GM19468 (cell line): ENCODE measurements around the gene SPOCK1.
"Not testable (repeated sequence)": the region's sequence is repeated elsewhere in the genome, so short reads cannot be mapped to it uniquely, and the experiment has no call there.

ENCODE experiments used
- ATAC-seq: cut with Tn5 transposase; IDR thresholded peaks from one replicate; pipeline ENCODE4 v1.9.1; 2021; ENCODE audit warnings: mild to moderate bottlenecking, moderate library complexity, moderate number of reproducible peaks; ENCODE audit not compliant: unreplicated experiment; ENCODE audit errors: extremely low read depth

Gene SPOCK1

DNA sequence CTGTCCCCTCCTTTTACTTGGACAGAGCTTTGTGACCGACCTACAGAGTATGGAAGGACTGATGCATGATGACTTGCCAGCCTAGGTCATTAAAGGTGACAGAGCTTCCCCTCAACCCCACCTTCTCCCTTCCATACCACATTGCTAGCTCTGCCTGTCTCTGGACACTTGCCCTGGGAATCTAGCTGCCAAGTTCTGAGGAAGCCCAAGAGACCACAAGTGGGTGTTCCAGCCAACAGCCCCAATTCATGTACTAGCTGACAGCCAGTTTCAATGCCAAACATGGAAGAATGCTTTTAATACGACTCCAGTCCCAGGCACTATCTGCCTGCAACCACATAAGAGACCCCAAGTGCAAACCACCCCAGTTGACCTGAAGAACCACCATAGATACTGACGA lies 477.1 kb downstream of the SPOCK1 start:
- ATAC-seq, result no peak

DNA sequence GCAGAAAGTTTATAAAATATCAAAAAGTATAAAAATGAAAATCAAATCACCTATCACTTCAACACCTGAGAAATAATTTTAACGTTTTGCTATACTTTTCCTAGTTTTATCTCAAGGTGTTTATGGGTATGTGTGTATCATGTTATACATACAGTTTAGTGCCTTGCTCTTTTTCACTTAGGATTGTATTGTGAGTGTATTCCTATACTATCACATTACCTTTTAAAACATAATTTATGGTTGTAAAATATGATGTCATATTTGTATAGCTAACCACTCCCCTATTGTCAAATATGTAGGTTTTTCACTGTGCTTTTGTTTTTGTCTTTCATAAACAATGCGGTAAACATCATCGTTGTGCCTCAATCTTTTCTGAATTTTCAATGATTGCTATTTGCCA lies 479.9 kb downstream of the SPOCK1 start:
- no peak for ATAC-seq

DNA sequence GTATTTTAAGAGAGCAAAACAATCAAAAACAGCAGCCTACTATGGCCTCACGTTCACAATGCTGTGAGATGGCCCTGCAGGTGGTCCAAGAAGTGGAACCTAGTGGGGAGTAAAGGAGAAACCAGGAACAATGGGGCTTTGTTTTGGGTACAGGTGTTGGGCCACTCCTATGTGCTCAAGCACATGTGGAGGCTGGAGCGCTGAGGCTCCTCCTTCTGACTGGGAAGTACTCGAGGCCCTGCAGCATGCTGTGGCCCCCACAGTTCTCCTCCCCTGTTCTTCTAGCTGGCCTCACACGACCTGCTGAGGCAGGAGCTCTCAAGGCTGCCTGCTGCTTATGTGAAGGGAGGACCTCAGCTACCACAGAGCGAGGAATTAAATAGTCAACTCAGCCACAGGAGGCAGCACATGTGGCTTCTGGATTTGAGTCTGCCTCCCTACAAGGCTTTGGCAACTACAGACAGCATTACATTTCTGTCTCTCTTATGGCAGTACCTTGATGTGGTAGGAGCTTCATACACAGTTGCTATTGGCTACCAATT lies 482.3 kb downstream of the SPOCK1 start:
- no peak for ATAC-seq

- ATAC-seq, result no peak
Measured at GRCh38 chr5:137015540-137016116, 483.5 kb downstream of the SPOCK1 start.

DNA sequence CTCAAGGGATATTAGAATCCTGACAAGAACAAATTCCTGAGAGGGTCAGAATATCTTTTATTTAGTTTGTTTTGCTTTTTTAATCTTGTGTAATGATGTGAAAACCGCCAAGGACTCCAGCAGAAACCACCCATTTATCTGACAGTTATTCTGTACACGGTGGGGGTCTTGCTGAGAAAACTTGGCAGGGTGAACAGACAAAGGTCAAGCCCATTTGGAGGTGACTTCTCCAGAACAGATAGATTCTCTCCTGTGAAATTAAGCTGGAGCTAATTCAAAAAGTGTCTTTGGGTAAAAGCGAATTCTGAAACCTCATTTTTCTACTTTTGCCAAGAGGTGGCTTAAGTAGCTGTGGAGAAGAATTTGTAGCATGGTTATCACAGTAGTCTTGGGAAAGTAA lies 484.4 kb downstream of the SPOCK1 start:
- no peak for ATAC-seq

GRCh38 chr5:137010226-137010625 lies 488.9 kb downstream of the SPOCK1 start:
- ATAC-seq, result no peak

DNA sequence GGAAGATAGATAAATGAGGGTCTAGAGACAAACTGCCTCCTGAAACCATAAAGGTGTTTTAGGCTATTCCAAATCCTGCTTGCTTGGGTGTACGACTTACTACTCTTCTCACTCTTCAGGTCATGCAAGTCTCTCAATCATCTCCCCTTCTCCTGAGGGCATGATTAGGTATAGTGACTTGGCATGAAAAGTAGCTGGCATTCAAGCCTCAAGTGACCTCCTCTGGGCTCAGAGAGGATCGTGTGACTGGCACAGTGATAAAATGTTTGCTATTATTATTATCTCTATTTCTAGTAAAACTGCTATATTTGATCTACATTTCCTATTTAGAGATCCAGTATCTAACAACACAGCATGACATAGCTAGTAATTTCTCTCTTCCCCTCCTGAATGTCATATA lies 494.8 kb downstream of the SPOCK1 start:
- ATAC-seq, result no peak

GRCh38 chr5:137001026-137001569 lies 498.0 kb downstream of the SPOCK1 start:
- ATAC-seq, result no peak

DNA sequence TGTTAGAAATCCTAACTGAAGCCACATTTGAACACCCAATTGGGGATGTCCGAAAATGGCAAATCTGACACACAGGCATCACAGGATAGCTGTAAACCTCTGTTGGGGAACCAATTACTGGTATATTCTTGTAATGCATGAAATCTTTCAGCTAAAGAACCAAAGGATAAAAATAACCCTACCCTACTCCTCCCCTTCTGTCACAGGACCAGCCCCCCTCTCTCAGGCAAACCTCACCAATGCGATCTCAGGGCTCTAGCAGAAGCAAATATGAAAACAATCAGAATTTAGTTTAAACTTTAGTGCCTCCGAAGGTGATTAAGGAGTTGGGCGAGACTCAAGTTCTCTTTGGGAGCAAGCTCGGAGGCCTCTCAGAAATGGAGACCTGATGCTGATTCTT lies 499.3 kb downstream of the SPOCK1 start:
- ATAC-seq, result no peak

DNA sequence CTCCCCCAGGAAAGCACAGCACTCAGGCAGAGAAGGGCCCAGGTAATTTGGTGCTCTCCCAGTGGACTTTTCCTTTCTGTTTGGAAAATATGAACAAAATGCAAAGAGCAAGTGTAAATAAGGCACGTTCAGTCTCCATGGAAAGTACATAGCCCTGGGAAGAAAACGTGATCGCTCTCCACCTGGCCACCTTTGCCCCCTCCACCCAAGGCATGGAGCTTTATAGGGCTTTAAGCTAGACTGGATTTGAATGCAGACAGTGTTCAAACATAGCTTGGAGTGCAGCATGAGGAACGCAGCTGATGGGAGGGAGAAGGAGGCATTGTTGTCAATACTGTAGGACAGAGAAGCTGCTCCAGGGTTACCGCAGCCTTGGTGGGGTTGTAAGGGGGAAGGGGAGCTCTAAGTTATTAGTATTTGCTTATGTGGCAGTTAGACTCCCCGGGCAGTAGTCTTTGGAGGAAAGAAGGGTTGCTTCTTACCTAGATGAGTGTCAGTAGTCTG lies 500.2 kb downstream of the SPOCK1 start:
- ATAC-seq, result no peak

GRCh38 chr5:136994154-136994553 lies 505.0 kb downstream of the SPOCK1 start:
- no peak for ATAC-seq

- no peak for ATAC-seq
Measured at GRCh38 chr5:136992796-136993489, 506.2 kb downstream of the SPOCK1 start.

GRCh38 chr5:136985785-136986475 lies 513.2 kb downstream of the SPOCK1 start:
- no peak for ATAC-seq

DNA sequence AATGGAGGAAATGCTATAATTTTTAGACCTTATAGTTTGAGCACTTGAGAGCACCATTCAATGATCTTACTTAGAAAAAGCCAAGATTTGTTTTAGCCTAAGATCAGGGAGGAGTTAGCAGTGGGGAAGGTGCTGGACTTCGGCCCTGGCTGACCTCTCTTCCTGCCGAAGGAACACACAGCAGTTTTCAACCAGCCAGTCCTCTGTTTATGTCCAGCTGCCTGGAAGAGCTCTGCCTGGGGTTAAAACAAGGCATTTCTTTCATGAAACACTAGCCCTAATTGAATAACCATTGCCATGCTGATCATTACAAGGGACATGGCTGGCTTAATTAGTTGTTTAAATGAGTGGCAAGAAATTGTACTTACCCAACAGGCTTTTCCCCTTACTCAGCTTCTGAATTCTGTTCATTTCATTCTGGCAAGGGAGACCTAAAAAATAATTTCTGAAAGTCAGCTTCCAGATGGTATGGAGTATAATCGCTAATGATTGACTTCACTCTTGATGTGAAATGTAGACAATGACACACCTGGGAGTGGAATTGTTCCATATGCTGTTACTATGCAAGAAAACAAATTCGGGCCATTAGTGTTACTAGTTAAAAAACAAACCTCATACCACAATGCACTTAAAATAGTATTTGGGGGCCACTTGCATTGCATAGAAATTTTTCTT lies 514.2 kb downstream of the SPOCK1 start:
- ATAC-seq, result no peak

DNA sequence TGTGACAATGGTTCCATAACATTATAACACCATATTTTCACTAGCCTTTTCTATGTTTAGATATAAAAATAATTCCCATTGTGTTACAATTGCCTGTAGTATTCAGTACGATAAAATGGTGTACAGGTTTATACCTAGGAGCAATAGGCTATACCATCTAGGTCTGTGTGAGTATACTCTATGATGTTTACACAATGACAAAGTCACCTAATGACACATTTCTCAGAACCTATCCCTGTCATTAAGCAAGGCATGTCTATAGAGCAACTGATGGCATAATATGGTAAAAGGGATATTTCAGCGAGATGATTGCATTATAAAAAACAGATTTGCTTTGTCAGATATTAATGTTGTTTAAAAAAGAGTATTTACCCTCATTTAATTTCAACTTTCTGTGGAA lies 517.2 kb downstream of the SPOCK1 start:
- no peak for ATAC-seq

GRCh38 chr5:136979131-136979530 lies 520.0 kb downstream of the SPOCK1 start:
- no peak for ATAC-seq

- no peak for ATAC-seq
Measured at GRCh38 chr5:136963504-136963903, 535.6 kb downstream of the SPOCK1 start.

GRCh38 chr5:136957428-136957827 lies 541.7 kb downstream of the SPOCK1 start:
- ATAC-seq, result no peak

GRCh38 chr5:136954142-136954541 lies 545.0 kb downstream of the SPOCK1 start:
- not testable (repeated sequence) for ATAC-seq

DNA sequence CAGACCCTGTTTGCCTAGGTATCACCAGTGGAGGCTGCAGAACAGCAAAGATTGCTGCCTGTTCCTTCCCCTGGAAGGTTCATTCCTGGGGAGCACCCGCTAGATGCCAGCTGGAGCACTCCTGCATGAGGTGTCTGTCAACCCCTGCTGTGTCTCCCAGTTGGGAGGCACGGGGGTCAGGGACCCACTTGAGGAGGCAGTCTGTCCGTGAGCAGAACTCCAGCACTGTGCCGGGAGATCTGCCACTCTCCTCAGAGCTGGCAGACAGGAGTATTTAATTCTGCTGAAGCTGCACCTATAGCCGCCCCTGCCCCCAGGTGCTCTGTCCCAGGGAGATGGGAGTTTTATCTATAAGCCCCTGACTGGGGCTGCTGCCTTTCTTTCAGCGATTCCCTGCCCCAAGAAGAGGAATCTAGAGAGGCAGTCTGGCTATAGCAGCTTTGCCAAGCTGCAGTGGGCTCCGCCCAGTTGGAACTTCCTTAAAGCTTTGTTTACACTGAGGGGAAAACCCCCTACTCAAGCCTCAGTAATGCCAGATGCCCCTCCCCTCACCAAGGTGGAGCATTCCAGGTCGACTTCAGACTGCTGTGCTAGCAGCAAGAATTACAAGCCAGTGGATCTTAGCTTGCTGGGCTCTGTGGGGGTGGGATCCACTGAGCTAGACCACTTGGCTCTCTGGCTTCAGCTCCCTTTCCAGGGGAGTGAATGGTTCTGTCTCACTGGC lies 545.6 kb downstream of the SPOCK1 start:
- not testable (repeated sequence) for ATAC-seq
